IPS DF 19.7 (cell line): ENCODE data around the gene ALG10.
A peak's percentile ranks its signal among the peaks of the same experiment; 100 is the strongest.
"Not testable (repeated sequence)": the region's sequence is repeated elsewhere in the genome, so short reads cannot be mapped to it uniquely, and the experiment has no call there.

Source experiments
- DNase-seq: peaks from one replicate; pipeline ENCODE4 v3.0.0-alpha.2; 2013; ENCODE audit warnings: low read depth, low spot score

The ALG10 gene, protein sequence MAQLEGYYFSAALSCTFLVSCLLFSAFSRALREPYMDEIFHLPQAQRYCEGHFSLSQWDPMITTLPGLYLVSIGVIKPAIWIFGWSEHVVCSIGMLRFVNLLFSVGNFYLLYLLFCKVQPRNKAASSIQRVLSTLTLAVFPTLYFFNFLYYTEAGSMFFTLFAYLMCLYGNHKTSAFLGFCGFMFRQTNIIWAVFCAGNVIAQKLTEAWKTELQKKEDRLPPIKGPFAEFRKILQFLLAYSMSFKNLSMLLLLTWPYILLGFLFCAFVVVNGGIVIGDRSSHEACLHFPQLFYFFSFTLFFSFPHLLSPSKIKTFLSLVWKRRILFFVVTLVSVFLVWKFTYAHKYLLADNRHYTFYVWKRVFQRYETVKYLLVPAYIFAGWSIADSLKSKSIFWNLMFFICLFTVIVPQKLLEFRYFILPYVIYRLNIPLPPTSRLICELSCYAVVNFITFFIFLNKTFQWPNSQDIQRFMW

GRCh38 chr12:34022079-34022830 lies at the start of gene ALG10:
Gene ALG10 (plus strand): TSS chr12:34022496. CDS start chr12:34022600, 104 bp downstream.
- DNase-seq, result peak; percentile 89

DNA sequence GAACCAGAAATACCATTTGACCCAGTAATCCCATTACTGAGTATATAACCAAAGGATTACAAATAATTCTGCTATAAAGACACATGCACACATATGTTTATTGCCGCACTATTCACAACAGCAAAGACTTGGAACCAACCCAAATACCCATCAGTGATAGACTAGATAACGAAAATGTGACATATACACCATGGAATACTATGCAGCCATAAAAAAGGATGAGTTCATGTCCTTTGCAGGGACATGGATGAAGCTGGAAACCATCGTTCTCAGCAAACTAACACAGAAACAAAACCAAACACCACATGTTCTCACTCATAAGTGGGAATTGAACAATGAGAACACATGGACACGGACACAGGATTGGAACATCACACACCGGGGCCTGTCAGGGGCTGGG lies 49.4 kb upstream of the ALG10 start:
- DNase-seq, result not testable (repeated sequence)

DNA sequence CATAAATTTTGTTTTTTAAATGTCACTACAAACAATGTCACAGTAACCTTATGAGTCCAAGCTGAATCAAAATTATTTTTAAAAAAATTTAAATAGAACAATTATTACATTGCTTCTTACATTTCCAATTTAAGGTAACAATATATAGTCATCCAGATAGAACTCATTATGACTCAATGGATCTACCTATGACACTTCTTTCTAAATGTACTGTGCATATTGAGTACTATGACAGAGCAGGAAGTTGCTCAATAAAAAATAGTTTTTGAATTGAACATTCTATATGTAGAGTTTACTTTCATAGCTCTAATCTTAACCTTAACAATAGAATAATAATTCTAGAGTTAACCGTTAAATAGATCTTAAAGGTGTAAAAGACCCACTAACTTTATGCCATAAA lies 44.4 kb upstream of the ALG10 start:
- no peak for DNase-seq

- DNase-seq, result no peak
Measured at GRCh38 chr12:33988197-33988805, 34.0 kb upstream of the ALG10 start.

GRCh38 chr12:33988913-33989312 lies 33.4 kb upstream of the ALG10 start:
- no peak for DNase-seq

DNA sequence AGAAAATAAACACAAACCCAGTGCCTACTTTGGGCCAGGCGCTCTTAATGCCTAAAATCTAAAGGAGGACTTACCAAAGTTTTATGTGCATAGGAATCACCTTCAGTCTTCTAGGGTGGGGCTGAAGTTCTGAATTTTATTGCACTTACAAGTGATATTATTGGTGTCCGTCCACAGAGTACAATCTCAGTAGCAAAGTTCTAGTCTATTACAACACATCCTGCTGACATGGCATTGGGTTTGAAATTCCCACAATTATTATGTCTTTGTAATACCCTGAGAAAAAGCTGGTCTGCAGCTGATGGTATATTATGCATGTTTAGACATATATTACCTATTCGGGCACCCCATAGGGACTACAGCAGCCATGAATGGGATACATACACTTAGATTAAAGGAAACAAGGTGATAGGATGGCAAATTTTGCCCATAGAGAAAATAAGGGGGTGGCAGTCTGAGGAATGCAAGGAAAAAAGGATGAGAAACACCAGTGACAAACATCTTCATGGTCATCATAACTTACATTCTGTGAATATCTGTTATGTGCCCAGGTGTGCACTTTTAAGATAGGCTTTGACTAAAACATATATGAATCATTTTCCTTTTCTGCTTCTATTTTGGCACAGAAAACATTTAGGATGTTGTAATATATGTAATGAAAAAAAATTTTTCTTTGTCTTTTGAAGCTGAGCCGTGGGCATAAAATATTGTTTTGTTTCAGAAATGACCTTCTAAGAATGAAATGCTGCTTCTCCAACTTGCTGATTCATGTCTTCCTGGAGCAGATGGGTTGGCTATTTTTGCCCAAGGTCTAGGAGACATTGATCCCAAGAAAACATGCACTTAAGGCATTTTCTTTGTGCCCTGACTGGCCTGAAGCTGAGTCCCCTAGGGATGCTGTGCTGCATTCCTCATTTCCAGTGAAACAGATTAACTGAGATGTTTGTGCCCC lies 27.2 kb upstream of the ALG10 start:
- DNase-seq, result no peak

GRCh38 chr12:34008835-34009234 lies 13.5 kb upstream of the ALG10 start:
- DNase-seq, result not testable (repeated sequence)

- no peak for DNase-seq
Measured at GRCh38 chr12:34016361-34016760, 5.9 kb upstream of the ALG10 start.

GRCh38 chr12:34021071-34021470 lies 1.2 kb upstream of the ALG10 start:
- DNase-seq, result no peak

DNA sequence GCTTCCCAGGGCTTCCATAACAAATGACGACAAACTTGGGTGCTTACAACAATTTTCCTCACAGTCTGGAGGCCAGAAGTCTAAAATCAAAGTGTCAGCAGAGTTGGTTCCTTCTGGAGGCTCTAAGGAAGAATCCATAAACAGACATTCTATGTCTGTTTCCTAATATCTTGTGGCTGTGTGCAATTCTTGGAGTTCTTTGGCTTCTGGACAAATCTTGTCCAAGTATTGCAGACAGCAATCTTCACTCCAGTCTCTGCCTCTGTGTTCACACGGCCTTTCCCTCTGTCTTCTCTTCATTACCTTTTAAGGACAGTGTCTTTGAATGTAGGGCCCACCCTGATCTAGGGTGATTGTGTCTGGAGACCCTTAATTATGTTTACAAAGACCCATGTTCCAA lies 5.4 kb downstream of the ALG10 start:
- DNase-seq, result not testable (repeated sequence)

DNA sequence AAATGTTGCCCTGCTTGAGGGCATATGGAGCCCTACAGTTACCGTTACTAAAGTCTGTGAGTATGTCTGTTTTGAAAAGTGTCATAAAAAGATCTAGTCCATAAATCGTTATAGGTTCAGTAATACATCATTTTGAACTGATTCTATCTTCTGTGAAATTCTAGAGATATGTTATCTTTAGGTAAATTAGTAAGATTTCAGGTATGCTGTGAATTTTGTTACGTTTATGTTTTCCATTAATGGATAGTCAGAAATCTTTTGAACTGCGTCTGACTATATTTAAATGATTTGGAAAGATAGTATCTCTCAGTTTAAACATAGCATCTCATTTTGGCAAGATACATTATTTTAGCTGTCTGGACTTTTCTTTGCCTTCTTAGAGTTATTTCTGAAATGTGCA lies 8.3 kb downstream of the ALG10 start:
- DNase-seq, result no peak

DNA sequence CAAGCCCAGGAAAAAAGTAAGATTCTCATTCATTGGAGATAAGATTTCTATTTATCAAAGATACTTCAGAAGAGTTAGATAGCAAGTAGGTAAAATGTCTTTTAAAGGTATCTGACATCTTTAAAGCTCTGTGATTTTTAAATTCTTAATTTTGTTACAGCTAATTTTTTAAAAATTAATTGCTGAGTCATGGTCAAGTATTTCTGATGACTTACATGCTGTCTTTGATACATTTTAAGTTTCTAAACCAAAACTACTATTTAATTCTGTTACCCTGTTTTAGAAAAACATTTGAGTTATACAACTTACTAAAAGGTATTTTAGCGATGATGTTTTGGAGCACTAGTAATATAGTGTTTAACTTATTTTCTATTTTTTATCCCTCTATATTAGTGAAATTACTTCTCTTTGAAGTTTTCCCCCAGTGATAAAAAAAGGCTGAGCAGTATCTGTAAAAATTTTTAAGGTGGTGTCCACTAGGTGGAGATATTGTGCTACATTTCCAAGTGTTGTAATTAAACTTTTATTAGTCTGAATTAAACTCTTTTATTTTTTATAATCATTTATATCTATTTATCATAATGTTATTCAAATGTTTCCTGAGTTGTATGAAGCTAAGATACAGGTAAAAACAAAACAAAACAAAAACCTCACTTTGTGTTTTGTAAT lies 11.5 kb downstream of the ALG10 start:
- no peak for DNase-seq

DNA sequence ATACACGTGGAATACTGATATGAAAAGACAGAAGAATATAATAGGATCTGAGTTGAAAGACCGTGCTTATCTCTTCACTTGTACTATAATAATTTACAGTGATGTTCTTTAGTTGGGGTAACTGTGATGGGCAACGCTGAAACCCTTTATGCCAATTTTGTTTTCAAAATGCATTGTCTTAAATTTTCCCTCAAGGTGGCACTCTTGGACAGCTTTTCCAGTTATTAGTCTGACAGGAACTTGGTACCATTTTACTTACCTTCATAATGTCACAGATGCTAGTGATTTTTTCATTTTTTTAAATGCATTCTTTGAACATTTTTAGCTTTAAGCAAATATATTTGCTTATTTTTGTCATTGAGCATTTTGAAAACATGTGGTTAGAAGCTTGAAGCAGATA lies 16.1 kb downstream of the ALG10 start:
- not testable (repeated sequence) for DNase-seq

DNA sequence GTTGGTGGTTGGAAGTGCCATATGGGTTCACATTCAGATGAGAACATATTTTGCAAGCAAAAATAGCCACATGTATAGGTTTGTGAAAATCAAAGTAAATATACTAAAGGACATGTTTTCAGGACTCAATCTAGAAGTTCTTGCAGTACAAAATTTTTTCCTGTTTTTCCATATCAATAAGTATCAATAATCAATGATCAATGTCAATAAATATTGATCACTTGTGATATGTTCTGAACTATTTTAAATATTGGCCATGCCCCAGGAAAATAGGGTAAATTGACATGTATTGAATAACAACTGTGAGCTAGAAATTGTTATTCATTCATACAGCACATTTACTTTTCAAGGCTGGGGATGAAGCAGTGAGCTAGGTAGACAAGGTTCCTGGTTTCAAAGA lies 24.3 kb downstream of the ALG10 start:
- no peak for DNase-seq

GRCh38 chr12:34047855-34048254 lies 25.6 kb downstream of the ALG10 start:
- DNase-seq, result not testable (repeated sequence)

- DNase-seq, result no peak
Measured at GRCh38 chr12:34048714-34049113, 26.4 kb downstream of the ALG10 start.

GRCh38 chr12:34051486-34051885 lies 29.2 kb downstream of the ALG10 start:
- DNase-seq, result no peak

- no peak for DNase-seq
Measured at GRCh38 chr12:34054938-34055337, 32.6 kb downstream of the ALG10 start.
